AG09319 (cell line): ENCODE results near the gene FOXP1.

Experiments
- DNase-seq: peaks from one replicate; pipeline ENCODE4 v3.0.0-alpha.2; 2010; ENCODE audit warnings: low read depth; ENCODE audit errors: extremely low read depth
- TF ChIP-seq, protein P1 (sequence below): IDR thresholded peaks from 2 replicates; pipeline ENCODE4 v1.5.1; 2011; ENCODE audit warnings: low read depth, mild to moderate bottlenecking, inconsistent platforms, low read length, moderate library complexity

FOXP1 gene

DNA sequence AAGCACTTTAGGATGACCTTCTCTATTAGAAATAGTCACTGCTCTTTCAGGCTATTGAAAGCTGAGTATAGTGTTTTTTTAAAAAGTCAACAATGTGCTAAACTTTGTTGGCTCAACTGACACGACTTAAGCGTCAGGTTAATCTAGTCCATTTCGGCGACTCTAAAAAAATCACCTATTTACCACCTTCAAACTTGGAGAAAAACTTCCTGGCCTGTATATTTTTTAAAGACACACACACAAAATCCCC lies 517.8 kb downstream of the FOXP1 start:
- DNase-seq, result no peak
- TF ChIP-seq, protein P1, sequence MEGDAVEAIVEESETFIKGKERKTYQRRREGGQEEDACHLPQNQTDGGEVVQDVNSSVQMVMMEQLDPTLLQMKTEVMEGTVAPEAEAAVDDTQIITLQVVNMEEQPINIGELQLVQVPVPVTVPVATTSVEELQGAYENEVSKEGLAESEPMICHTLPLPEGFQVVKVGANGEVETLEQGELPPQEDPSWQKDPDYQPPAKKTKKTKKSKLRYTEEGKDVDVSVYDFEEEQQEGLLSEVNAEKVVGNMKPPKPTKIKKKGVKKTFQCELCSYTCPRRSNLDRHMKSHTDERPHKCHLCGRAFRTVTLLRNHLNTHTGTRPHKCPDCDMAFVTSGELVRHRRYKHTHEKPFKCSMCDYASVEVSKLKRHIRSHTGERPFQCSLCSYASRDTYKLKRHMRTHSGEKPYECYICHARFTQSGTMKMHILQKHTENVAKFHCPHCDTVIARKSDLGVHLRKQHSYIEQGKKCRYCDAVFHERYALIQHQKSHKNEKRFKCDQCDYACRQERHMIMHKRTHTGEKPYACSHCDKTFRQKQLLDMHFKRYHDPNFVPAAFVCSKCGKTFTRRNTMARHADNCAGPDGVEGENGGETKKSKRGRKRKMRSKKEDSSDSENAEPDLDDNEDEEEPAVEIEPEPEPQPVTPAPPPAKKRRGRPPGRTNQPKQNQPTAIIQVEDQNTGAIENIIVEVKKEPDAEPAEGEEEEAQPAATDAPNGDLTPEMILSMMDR, result no peak

DNA sequence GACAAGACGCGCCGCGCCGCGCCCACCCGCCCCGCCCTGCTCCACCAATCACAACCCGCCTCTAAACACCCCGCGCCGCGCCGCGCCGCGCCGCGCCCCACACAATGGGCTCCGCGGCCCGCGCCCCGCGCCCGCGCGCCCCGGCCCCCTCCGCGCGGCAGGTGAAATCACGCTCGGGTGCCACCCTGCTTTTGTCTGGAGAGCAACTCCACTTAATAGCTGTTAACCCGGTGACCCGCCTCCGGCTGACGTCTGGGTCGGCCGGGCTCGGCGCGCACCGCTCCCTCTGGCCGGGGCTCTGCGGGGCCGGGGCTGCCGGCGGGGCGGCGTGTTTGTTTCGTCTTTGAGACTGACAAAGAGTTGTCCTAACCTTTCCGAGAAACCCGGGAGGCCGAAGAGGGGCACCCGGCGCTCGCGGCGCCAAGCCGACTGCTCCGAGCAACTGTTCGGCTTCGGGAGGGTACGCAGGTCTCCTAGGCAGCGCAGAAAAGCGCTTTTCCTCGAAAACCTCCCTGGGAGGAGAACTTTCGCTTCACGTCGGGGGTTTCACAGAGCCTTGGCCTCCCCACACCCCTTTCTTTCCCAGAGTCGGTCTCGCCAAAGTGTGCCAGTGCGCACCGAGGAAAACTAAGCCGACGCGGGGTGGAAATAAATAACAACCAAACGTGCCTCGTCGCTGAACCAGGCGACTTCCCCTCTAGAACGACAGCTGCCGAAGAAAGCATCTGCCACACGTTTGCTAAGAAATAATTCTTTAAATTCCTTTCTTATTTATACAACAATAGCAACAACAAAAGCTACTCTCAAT lies 518.4 kb downstream of the FOXP1 start:
- no peak for DNase-seq
- TF ChIP-seq, protein P1, result no peak

DNA sequence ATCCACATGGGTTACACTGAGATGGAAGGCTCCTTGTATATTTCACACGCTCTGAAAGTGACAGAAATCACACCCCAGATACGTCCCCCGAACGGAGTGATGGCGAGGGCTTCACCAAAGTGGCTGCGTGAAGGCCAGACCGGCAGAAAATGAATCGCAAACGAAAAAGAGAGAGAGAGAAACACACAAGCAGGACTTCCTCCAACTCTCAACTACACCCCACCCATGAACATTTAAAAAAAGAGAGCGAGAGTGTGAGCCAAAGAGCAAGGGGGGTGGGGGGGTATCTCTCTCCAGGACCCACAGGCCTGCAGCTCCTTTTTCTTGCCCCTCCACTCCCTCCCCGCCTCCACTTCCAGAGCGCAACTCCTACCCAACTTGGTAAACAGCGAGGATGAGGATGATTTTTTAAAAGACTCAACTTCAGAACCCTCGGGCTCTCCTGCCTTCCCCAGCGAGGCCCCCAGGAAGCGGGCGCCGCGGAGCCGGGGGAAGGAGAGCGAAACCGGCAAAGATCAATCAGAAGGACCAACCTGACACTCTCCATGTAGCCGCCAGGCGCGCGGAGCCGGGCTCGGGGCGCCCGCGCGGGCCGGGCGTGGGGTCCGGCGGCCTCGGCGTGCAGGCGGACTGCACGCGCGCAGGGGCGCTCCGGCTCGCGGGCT lies 519.1 kb downstream of the FOXP1 start:
- peak; percentile 49 for DNase-seq
- TF ChIP-seq, protein P1, result no peak

DNA sequence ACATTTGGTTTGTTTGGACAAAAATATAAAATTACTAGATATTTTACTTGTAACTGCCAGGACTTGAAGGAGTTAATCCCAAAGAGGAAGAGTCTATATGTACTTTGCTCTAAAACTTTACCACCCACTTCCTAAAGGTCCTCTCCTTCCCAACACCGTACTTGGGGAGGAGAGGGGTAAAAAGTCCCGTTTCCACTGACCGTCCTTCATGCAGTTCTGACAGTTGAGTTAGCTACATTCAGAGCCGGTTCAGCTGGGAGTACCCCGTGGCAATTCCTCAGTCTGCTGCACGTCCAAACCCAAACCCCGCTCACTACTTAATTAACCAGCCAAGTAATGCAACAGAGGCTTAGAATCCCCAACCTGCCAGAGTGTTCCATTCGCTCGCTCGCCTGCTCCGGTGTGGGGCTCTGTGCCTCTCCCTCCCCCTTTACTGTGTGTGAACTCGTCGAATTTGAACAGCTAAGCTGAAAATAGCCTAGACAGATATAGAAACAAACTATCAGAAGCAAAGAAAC lies 519.7 kb downstream of the FOXP1 start:
- TF ChIP-seq, protein P1, result no peak
- DNase-seq, result no peak

DNA sequence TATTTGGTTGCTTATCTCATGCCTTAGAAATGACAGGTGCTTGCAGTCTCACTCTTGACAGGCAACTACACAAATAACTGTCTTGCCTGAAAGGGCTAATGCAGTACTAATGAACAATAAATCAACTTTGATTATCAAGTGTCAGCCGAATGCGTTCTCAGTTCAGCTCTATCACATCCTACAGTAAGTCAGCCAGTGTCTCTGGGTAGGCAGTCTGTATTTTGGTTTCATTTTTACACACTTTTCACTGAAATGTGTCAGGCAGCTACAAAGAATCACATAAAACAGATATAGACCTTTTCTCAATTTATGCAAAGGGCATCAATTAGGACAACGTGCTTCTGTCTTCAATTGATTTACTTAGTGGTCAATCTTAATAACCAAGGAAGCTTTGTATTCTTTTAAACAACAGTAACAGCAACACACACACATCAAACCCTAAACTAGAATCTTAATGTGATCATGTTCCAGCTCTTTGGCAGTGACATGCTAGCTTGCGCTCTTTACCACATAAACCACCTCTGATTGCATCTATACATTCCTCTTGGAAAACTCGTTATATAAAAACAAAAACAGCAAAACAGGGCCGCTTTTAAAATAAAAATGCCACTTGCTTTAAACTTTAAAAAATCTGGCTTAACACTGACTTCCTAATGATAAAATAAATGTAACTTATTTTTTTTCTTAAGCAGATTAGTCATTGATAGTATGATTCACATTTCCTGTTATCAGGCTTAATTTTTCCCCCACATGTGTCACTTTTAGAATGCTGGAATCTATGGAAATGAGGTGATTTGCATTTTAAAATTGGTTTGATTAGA lies 520.4 kb downstream of the FOXP1 start:
- TF ChIP-seq, protein P1, result no peak
- DNase-seq, result no peak

DNA sequence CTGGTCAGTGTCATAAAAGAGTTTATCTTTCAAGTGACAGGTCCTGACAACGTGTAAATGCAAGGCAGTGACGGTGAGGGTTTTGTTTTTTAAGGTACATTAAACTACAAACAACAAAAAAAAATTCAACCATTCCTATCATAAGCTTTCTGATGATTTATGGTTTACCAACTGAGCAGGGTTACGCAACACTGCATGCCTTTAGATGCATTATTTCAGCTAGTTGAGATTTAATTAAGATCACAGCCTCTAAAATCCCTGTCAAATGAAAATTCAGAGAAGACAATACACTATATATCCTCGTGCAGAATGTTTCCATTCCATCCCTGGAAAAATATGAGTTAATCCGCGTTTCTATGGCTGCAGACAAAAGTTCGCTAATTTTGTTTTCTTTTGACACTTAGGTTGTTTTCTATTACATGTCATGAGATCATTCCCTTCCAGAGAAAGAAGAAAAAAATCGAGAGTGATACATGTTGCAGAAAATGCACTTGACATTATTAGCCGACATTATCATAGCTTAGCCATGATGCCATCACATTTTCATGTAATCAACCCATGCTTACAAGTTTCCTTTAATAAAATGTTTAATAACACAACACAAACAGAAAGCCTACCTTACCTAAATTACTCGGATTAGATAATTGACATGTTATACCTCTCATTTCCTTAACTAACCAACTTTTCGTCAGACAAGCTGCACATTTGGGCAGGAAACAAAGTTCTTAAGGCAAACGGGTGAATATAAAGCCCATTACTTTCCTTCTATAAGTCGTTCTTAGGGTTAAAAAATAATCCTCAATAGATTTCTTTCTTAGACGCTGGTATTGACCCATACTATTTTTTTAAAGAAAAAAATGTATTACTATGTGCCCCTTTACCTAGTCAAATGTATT lies 521.2 kb downstream of the FOXP1 start:
- no peak for DNase-seq
- TF ChIP-seq, protein P1, result no peak
